Mesothelial cell of epicardium (in vitro differentiated cells): ENCODE data around the gene CMSS1. TPM values are rescaled to one million over a fixed set of nuclear protein-coding genes. Genes with fewer than 3 reads are reported as not detected.

Experiments used
- DNase-seq, 2 experiments: peaks; one replicate each; pipeline ENCODE4 v3.0.0; 2021; ENCODE audit warnings: low spot score in 2 of 2; ENCODE audit not compliant: unreplicated experiment in 2 of 2
- H3K27ac Mint-ChIP-seq: 2 replicates; pipeline ENCODE4 v1.8.0; 2021; ENCODE audit warnings: mixed read lengths
- H3K27me3 Mint-ChIP-seq: 2 replicates; pipeline ENCODE4 v1.8.0; 2021; ENCODE audit warnings: low read depth, mixed read lengths
- H3K36me3 Mint-ChIP-seq: 2 replicates; pipeline ENCODE4 v1.8.0; 2021; ENCODE audit warnings: mixed read lengths
- H3K4me1 Mint-ChIP-seq: 2 replicates; pipeline ENCODE4 v1.8.0; 2021; ENCODE audit warnings: mixed read lengths
- H3K4me3 Mint-ChIP-seq: 2 replicates; pipeline ENCODE4 v1.8.0; 2021; ENCODE audit warnings: mild to moderate bottlenecking, moderate library complexity, mixed read lengths
- H3K9me3 Mint-ChIP-seq: 2 replicates; pipeline ENCODE4 v1.8.0; 2021; ENCODE audit warnings: mixed read lengths
- total RNA-seq: library from RNA; stranded (reverse); gene quantifications from 3 replicates; pipeline ENCODE4 v1.2.1, GENCODE V29; 2021
- TF ChIP-seq, protein P1 (sequence below): fragments of 200-600 bp; sonication (generic); IDR thresholded peaks from one replicate; pipeline ENCODE4 v1.5.0; 2021; ENCODE audit warnings: antibody characterized with exemption; ENCODE audit not compliant: unreplicated experiment

CMSS1 gene
- total RNA-seq, 1 donor from 2014 or later = 30.0 TPM

DNA sequence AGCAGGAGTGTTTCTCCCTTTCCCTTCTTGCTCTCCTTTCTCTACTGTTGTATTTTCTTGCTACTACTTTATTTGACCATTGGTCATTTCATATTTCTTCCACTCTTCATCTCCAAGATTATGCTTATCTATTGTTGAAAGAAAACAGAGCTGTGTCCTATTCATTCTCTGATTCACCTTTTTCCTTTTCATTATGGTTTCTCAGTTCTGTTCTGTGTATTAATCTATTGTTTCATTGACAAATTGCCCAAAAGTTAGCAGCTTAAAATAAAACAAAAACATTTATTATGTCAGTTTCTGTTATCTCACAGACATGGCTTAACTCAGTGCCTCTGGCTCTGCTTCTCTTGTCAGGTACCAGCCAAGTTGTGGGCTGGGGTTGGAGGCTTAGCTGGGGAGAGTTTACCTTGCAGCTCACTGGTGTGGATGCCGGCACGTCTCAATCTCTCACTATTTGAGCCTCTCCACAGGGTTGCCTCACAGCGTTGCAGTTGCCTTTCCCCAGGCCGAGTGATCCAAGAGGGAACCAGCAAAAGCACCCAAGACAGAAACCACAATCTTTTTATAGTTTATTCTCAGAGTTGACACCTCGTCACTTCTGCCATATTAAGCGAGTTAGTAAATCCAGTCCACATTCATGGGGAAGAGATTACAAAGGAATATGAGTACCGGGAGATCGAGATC, 333.5 kb downstream of the CMSS1 start:
- H3K36me3 Mint-ChIP-seq = peaks cover 16% of the 10 kb centered on the region
- H3K27me3 Mint-ChIP-seq = no peaks in the 10 kb centered on the region
- H3K9me3 Mint-ChIP-seq = peaks cover 12% of the 10 kb centered on the region
- TF ChIP-seq, protein P1, sequence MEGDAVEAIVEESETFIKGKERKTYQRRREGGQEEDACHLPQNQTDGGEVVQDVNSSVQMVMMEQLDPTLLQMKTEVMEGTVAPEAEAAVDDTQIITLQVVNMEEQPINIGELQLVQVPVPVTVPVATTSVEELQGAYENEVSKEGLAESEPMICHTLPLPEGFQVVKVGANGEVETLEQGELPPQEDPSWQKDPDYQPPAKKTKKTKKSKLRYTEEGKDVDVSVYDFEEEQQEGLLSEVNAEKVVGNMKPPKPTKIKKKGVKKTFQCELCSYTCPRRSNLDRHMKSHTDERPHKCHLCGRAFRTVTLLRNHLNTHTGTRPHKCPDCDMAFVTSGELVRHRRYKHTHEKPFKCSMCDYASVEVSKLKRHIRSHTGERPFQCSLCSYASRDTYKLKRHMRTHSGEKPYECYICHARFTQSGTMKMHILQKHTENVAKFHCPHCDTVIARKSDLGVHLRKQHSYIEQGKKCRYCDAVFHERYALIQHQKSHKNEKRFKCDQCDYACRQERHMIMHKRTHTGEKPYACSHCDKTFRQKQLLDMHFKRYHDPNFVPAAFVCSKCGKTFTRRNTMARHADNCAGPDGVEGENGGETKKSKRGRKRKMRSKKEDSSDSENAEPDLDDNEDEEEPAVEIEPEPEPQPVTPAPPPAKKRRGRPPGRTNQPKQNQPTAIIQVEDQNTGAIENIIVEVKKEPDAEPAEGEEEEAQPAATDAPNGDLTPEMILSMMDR = no peak
- peaks cover 17% of the 10 kb centered on the region for H3K4me1 Mint-ChIP-seq
- no peak overlapping the region for H3K4me3 Mint-ChIP-seq
- no peak for DNase-seq
- no peak overlapping the region for H3K27ac Mint-ChIP-seq

DNA sequence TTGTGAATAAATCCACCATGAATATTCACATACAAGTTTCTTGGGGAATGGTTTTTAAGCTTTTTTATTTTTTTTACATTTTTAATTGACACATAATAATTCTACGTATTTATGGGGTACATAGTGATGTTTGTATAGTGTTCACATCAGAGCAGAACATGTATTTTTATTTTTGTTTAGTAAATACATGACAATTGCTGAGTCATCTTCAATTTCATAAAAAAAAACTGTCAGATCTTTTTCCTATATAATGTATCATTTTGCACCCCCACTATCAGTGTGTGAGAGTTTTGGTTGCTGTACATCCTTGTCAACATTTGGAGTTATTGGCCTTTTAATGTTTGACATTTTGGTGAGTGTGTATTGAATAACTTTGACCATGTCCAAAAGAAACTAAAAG, 336.5 kb downstream of the CMSS1 start:
- TF ChIP-seq, protein P1 = no peak
- Mint-ChIP-seq H3K27ac (no peak overlapping the region), H3K36me3 (peaks cover 23% of the 10 kb centered on the region), H3K9me3 (peaks cover 24% of the 10 kb centered on the region), H3K4me3 (no peak overlapping the region), H3K4me1 (peaks cover 30% of the 10 kb centered on the region), H3K27me3 (no peaks in the 10 kb centered on the region)
- DNase-seq = no peak

DNA sequence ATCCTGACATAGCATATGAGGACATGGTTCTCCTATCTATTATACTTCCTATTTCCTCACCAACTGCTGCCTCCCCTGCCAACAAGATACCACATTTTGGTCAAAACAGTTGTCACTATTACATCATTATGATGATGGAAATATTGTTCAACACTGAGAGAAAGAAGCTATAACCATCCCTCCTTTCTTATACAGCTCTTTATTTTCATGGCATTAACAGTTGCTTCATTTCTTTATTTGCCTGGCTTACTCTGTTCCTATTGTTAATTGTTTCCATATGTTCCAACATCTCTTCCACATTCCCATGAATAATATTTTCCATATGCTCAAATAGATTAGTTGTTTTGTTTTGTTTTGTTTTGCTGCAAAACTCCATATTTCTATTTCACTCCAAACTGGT, 337.5 kb downstream of the CMSS1 start:
- Mint-ChIP-seq H3K27me3 (no peaks in the 10 kb centered on the region), H3K9me3 (peaks cover 24% of the 10 kb centered on the region), H3K27ac (no peak overlapping the region), H3K36me3 (peaks cover 23% of the 10 kb centered on the region), H3K4me3 (no peak overlapping the region), H3K4me1 (peaks cover 33% of the 10 kb centered on the region)
- no peak for DNase-seq
- TF ChIP-seq, protein P1 = no peak

DNA sequence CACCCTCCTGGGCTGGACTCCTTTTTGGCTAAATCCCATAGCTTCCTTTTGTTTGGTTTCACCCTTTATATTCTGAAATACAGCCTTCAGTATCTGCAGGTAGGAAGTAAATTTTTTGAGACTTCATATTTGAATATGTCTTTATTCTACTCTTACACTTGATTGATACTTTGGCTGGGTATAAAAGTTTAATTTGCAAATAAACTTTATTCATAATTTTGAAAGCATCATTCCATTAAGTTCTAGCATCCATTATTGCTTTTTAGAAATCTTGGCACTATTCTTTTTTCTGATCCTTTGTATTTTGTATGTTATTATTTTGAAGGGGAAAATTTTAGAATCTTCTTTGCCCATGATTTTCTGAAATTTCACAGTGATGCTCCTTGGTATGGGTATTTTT, 337.9 kb downstream of the CMSS1 start:
- H3K27me3 Mint-ChIP-seq = no peaks in the 10 kb centered on the region
- peaks cover 35% of the 10 kb centered on the region for H3K4me1 Mint-ChIP-seq
- H3K27ac Mint-ChIP-seq = no peak overlapping the region
- H3K4me3 Mint-ChIP-seq = no peak overlapping the region
- H3K9me3 Mint-ChIP-seq = peaks cover 24% of the 10 kb centered on the region
- no peak for DNase-seq
- H3K36me3 Mint-ChIP-seq = peaks cover 23% of the 10 kb centered on the region
- TF ChIP-seq, protein P1 = no peak

DNA sequence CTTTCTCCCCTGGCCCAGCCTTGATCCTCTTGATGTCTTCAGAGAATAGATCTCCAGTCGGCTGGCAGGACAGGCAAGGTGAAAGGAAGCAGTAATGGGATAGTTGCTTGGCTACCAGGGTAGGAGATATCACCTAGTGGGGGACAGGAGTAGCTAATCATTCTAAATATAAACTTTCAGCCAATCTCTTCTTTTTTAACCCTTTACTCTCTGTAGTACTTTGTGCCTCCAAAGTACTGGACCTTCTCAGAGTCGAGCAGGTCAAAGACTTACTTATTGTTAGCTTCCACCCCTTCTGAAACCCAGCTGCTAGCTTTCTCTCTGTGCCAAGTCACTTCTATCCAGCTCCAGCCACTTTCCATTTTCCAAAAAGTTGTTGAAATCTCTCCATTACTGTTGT, 340.0 kb downstream of the CMSS1 start:
- Mint-ChIP-seq H3K27me3 (no peaks in the 10 kb centered on the region), H3K9me3 (peaks cover 20% of the 10 kb centered on the region), H3K27ac (no peak overlapping the region), H3K4me1 (peaks cover 30% of the 10 kb centered on the region), H3K4me3 (no peak overlapping the region), H3K36me3 (peaks cover 27% of the 10 kb centered on the region)
- TF ChIP-seq, protein P1 = no peak
- no peak for DNase-seq
